Stimulated activated CD8-positive, alpha-beta memory T cell treated with anti-CD3 and anti-CD28 coated beads, Interleukin-12 subunit alpha, Interleukin-12 subunit beta, amount 100 ng/mL, for 4 hours (primary cell): ENCODE data around the gene MCOLN1.

ENCODE experiments used
- DNase-seq: peaks from one replicate; pipeline ENCODE4 v3.0.0-alpha.2; 2020; ENCODE audit warnings: low read depth

The MCOLN1 gene

GRCh38 chr19:7504684-7505083 is 17.7 kb upstream of the MCOLN1 start:
- DNase-seq = no peak

- no peak for DNase-seq
Observed at GRCh38 chr19:7505288-7505681, 17.1 kb upstream of the MCOLN1 start.

GRCh38 chr19:7505682-7506384 is 16.6 kb upstream of the MCOLN1 start:
- no peak for DNase-seq

DNA sequence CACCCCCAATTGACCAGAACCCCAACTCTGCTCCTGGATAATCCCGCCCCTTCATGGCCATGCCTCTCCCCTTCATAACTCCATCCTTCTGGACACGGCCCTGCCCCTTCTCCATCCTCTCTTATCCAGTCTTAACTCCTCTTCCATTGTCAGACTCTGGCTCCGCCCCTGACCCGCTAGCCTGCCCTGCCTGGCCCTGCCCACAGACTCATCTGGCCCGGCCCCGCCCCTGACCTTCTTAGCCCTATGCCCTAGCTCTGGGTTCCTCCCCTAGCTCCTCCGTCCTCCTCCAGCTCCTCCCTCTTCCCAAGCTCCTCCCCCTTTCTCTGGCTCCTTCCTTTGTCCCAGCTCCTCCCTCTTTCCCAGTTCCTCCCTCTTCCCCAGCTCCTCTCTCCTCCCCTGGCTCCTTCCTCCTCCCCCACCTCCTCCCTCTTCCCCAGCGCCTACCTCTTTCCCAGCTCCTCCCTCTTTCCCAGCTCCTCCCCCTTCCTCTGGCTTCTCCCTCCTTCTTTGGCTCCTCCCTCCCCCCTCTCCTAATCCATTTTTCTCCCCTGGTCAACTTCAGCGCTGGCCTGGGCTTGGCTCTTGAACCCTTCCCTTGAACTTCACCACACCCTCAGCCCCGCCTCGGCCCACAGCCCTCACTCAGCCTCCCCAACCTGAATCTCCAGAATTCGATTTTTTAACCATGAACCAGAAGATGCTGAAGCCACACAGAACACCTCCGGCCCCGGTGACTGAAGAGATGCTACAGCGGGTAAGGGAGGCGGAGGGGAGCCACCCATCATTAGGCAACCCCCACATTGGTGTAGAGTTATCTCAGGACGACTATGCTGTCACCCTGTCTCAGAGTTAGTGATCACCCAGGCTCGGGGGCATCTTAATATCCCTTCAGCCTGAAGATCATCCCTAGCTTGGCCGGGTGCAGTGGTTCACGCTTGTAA is 15.8 kb upstream of the MCOLN1 start:
- no peak for DNase-seq

DNA sequence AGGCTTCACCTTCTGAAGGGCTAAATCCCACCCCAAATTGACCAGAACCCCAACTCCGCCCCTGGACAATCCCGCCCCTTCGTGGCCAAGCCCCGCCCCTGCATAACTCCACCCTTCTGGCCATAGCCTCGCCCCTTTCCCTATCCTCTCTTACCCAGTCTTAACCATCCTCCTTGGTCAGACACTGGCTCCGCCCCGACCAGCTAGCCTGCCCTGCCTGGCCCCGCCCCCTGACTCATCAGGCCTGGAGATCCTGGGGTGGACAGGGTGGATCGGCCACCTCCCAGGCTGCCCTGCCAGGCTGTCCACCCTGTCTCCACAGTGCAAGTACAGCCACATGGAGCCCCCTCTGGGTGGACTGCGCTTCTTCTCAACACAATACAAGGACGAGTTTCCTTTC is 14.5 kb upstream of the MCOLN1 start:
- no peak for DNase-seq

GRCh38 chr19:7509625-7510024 is 12.8 kb upstream of the MCOLN1 start:
- no peak for DNase-seq

DNA sequence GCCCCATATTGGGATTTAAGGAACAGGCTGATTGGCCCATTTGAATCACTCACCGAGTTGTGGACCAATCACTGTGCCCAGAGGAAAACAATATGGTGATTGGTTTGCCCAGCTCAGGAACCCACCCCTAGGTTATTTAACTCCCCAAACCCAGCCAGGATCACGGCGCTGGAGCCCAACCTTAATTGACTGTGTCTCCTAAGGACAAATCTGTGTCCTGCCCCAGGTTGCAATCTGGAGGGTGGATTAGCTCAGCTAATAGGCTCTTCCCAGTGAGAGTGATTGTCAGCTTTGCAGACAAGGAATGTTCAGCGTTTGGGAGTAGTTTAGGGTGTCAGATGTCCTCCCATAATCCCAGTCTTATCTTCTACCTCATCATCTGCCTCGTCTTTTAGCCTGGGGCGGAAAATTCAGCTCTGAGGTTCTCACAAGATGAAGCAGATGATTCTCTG is 10.0 kb upstream of the MCOLN1 start:
- no peak for DNase-seq

DNA sequence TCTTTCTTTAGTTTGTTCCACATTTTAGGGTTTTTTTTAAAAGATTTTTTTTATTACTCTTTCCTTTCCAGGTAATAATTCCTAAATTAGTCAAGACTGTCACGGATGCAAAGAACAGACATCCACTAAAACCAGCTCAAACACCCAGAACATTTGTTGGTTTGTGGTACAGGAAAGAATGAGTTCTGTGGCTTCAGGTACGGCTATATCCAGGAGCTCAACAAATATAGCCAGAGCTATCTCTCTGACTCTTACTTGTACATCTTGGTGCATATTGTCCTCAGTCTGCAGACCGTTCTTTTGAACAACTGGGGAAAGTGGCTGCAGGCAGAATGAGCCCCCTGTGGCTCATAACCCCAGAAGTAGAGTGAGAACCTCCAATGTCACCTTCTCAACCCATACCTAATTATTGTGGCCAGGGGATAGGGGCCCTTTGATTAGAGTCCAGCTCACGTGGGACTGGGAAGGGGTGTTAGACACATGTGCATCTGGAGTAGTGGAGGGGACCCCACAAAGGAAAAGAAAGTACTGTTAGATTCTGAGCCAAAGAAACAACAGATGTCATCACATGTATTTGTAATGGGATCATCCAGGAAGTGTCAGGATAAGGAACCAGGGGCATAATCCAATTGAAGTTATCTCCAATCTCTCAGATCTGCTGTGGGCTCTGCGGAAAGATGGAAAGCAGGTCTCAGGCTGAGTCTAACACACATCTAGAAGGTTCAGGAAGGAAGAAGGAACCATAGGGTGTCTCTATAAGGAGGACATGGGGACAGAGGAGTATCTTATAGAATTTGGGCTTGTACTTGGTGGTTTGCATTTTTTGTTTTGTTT is 8.4 kb upstream of the MCOLN1 start:
- DNase-seq = no peak

GRCh38 chr19:7515110-7515644 is 7.2 kb upstream of the MCOLN1 start:
- no peak for DNase-seq

DNA sequence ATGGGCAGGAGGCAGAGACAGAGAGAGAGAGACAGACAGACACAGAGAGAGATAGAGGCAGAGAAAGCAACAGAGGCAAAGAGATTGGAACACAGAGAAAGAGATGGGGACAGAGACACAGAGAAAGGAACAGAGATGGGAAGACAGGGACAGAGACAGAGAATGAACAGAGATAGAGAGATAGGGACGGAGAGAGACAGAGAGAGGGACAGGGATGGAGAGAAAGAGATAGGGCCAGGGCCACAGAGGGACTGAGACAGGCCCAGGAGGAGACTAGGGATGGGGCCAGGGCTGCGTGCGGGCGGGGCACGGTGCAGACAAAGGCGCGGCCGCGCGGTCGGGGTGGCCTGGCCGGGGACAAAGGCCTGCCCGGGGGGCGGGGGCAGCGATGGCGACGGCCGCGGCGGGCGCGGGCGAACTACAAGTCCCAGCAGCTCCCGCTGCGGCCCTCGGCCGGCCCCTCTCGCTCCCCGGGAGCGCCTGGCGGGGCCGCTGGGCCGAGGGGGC is 6.7 kb upstream of the MCOLN1 start, which contains the start of gene ZNF358:
Gene ZNF358 (plus strand): TSS at position 459 of the 507 bp plus-strand sequence. CDS start 3,140 bp downstream, outside the sequence.
- DNase-seq = no peak

DNA sequence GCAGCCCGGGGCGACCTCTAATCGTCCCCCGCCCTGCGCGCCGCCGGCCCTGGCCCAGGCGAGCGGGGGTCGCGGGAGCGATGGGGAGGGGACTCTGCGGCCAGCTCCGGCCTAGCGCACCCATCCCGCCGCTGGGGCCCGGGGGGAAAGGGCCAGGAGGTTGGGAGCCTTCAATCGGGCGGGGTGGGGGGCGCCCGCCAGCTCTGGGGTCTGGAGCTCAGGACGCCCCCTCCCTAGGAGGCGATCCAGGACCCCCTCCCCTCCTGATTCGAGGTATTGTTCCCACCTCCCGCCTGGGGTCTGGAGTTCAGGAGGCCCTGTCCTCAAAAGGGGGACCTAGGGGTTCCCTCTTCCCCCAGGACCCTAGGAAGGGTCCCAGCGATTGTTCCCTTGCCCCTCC is 6.1 kb upstream of the MCOLN1 start:
- DNase-seq = no peak

DNA sequence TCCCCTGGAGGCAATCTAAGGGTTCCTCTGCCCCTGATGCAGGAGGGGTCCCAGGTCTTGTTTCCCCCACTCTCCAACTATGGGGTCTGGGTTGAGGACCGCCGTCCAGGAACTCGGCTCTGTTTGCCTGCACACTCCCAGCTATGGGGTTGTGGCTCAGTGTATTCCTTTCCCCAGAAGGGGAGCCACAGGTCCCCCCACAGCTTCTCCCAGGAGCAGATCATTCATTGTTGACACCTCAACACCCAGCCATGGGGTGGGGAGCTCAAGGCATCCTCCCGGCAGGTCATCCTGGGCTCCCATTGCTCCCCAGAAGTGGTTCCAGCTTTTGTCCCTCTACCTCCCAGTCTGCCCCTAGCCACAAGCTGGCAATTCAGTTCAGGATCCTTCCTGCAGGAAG is 5.5 kb upstream of the MCOLN1 start:
- no peak for DNase-seq

DNA sequence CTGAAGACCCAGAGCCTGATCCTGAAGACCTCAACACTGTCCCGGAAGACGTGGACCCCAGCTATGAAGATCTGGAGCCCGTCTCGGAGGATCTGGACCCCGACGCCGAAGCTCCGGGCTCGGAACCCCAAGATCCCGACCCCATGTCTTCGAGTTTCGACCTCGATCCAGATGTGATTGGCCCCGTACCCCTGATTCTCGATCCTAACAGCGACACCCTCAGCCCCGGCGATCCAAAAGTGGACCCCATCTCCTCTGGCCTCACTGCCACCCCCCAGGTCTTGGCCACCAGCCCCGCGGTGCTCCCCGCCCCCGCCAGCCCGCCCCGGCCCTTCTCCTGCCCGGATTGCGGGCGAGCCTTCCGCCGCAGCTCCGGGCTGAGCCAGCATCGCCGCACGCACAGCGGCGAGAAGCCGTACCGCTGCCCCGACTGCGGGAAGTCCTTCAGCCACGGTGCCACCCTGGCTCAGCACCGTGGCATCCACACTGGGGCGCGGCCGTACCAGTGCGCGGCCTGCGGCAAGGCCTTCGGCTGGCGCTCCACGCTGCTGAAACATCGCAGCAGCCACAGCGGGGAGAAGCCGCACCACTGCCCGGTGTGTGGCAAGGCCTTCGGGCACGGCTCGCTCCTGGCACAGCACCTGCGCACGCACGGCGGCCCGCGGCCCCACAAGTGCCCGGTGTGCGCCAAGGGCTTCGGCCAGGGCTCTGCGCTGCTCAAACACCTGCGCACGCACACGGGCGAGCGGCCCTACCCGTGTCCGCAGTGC is 2.9 kb upstream of the MCOLN1 start:
- no peak for DNase-seq

- no peak for DNase-seq
Observed at GRCh38 chr19:7520131-7521051, 2.0 kb upstream of the MCOLN1 start.

DNA sequence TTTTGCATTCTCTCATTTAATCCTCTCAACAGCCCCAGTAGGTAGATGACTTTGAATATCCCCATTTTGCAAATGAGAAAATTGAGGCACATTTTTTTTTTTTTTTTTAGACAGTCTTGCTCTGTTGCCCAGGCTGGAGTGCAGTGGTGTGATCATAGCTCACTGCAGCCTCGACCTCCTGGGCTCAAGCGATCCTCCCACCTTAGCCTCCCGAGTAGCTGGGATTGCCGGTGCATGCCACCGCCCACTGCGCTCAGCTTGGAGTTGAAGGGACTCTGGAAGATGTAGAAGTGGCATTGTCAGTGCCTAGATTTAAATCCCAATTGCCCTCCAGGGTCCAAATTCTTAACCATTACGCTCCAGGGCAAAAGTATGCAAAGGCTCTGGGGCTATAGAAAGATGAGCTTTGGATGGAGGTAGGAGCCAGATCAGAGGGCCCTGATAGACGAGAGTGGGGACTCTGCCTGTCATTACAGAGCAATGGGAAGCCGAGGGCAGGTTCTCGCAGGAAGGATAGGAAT is 813 bp upstream of the MCOLN1 start:
- no peak for DNase-seq

GRCh38 chr19:7522923-7523667 is 671 bp downstream of the MCOLN1 start:
- no peak for DNase-seq

GRCh38 chr19:7524523-7524922 is 2.1 kb downstream of the MCOLN1 start:
- no peak for DNase-seq

DNA sequence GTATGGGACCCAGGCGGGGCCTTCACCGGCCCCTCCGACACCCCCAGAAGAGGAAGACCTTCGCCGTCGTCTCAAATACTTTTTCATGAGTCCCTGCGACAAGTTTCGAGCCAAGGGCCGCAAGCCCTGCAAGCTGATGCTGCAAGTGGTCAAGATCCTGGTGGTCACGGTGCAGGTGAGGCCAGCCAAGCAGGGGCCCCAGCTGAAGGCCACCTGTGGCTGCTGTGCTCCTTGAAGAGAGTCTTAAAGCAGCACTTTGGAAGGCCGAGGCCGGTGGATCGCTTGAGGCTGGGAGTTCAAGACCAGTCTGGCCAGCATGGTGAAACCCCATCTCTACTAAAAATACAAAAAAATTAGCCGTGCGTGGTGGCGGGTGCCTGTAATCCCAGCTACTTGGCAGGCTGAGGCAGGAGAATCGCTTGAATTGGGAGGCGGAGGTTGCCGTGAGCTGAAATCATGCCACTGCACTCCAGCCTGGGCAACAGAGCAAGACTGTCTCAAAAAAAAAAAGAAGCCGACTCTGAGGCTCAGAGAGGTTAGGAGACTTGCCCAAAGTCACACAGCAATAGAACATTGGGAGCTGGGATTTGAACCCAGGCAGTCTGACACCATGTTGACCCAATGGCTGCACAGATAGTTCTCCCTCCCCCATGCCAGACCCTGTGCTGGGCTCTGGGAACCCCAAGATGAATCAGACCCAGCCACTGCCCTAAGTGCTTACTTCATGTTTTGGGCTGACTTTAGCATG is 2.7 kb downstream of the MCOLN1 start:
- DNase-seq = no peak
